Endodermal cell (in vitro differentiated cells): Measurements from ENCODE around the gene IRX6. TPM values are rescaled to one million over a fixed set of nuclear protein-coding genes. Genes with fewer than 3 reads are reported as not detected.

ENCODE experiments used
- DNase-seq: peaks from one replicate; pipeline ENCODE4 v3.0.0-alpha.2; 2017
- H3K27ac ChIP-seq: 2 replicates; pipeline ENCODE4 v1.5.1; 2013; ENCODE audit warnings: mild to moderate bottlenecking, low read depth, low read length, moderate library complexity
- H3K27me3 ChIP-seq: 2 replicates; pipeline ENCODE4 v1.6.1; 2013; ENCODE audit warnings: mild to moderate bottlenecking, low read length, moderate library complexity; ENCODE audit not compliant: insufficient read depth, control insufficient read depth, poor library complexity, severe bottlenecking
- H3K36me3 ChIP-seq: 2 replicates; pipeline ENCODE4 v1.7.0; 2013; ENCODE audit warnings: mild to moderate bottlenecking, low read length, moderate library complexity; ENCODE audit not compliant: control insufficient read depth, insufficient read depth
- H3K4me1 ChIP-seq: one replicate; pipeline ENCODE4 v1.7.0; 2013; ENCODE audit warnings: low read length; ENCODE audit not compliant: control insufficient read depth, insufficient read depth
- H3K4me3 ChIP-seq: 2 replicates; pipeline ENCODE4 v1.5.1; 2013; ENCODE audit warnings: mild to moderate bottlenecking, low read length, moderate library complexity
- H3K9ac ChIP-seq: 2 replicates; pipeline ENCODE4 v1.6.1; 2013; ENCODE audit warnings: mild to moderate bottlenecking, low read length, moderate library complexity; ENCODE audit not compliant: poor library complexity, severe bottlenecking; ENCODE audit errors: extremely low read depth
- H3K9me3 ChIP-seq: 2 replicates; pipeline ENCODE4 v1.6.1; 2013; ENCODE audit warnings: mild to moderate bottlenecking, low read length, moderate library complexity; ENCODE audit not compliant: control insufficient read depth
- H3K27ac Mint-ChIP-seq: 2 replicates; pipeline ENCODE4 v1.8.0; 2020; ENCODE audit warnings: mixed read lengths
- H3K27me3 Mint-ChIP-seq: 2 replicates; pipeline ENCODE4 v1.8.0; 2021; ENCODE audit warnings: mild to moderate bottlenecking, mixed read lengths; ENCODE audit not compliant: insufficient read depth
- H3K36me3 Mint-ChIP-seq: 2 replicates; pipeline ENCODE4 v1.8.0; 2020; ENCODE audit warnings: low read depth, mixed read lengths
- H3K4me1 Mint-ChIP-seq: 2 replicates; pipeline ENCODE4 v1.8.0; 2020; ENCODE audit warnings: mixed read lengths
- H3K4me3 Mint-ChIP-seq: 2 replicates; pipeline ENCODE4 v1.8.0; 2020; ENCODE audit warnings: mild to moderate bottlenecking, moderate library complexity, mixed read lengths
- H3K9me3 Mint-ChIP-seq: 2 replicates; pipeline ENCODE4 v1.8.0; 2020; ENCODE audit warnings: mild to moderate bottlenecking, mixed read lengths
- WGBS, 2 experiments: methylation state at CpG; one replicate each; pipeline versions ENCODE4 v1.1.5 to v1.1.7; 2013; ENCODE audit warnings: missing lambda C conversion rate in 2 of 2, mixed read lengths in 1 of 2; ENCODE audit not compliant: insufficient coverage in 1 of 2, insufficient read length in 1 of 2; 5-methylcytosine and 5-hydroxymethylcytosine counted together
- total RNA-seq, 2 donors: library from RNA; stranded (reverse); fragmentation: NEBNext Ultra II Directional in 1 of 2; extraction: Animal tissue kit (Norgen Biotek cat#: 25700) in 1 of 2; gene quantifications; 2 replicates in 1 of 2; 3 replicates in 1 of 2; pipeline ENCODE4 v1.2.1, GENCODE V29; 2021
- TF ChIP-seq, protein P1 (sequence below): fragments of 200-600 bp; sonication (generic); conservative IDR thresholded peaks from 2 replicates; pipeline ENCODE4 v1.5.0; 2021; ENCODE audit warnings: antibody characterized with exemption, mild to moderate bottlenecking

Gene IRX6
- total RNA-seq, 2 donors from 2014 or later, result 0.55 to 1.1 TPM

GRCh38 chr16:55280587-55280986 lies 43.4 kb upstream of the IRX6 start:
- 20 to 87% methylated on average over 1 to 4 of the region's 4 CpGs for WGBS, 2 experiments
- H3K4me1 ChIP-seq, result no peaks in the 10 kb centered on the region

DNA sequence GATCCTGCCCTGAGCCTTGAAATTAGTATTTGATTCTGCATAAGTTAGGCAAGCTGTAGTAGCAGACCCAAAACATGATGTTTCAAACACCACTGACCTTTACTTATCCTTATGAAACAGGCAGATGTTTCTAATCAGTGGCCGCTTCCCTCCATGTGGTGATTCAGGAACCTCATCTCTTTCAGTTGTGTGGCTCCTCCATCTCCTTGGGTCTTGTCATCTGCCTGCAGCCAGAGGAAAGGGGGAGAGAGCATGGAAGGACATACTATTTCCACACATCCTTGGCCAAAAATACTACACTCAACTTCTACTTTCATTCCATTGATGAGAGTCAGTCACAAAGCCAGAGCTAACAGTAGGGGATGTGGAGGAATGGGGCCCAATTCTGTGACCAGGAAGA lies 41.6 kb upstream of the IRX6 start:
- Histone ChIP-seq H3K4me1 (no peaks in the 10 kb centered on the region), H3K27me3 (peaks cover 12% of the 10 kb centered on the region), H3K9ac (no peak overlapping the region), H3K9me3 (no peaks in the 10 kb centered on the region), H3K27ac (no peak overlapping the region), H3K4me3 (no peak overlapping the region), H3K36me3 (no peaks in the 10 kb centered on the region)
- WGBS, 2 experiments, result 29% methylated on average over 1 of the region's 1 CpG; no CpG with 5 or more reads in 1 of the 2 experiments
- no peaks in the 10 kb centered on the region for H3K36me3 Mint-ChIP-seq
- H3K4me1 Mint-ChIP-seq, result peaks cover 3% of the 10 kb centered on the region
- H3K27me3 Mint-ChIP-seq, result peaks cover 1% of the 10 kb centered on the region
- peaks cover 3% of the 10 kb centered on the region for H3K9me3 Mint-ChIP-seq
- TF ChIP-seq, protein P1, sequence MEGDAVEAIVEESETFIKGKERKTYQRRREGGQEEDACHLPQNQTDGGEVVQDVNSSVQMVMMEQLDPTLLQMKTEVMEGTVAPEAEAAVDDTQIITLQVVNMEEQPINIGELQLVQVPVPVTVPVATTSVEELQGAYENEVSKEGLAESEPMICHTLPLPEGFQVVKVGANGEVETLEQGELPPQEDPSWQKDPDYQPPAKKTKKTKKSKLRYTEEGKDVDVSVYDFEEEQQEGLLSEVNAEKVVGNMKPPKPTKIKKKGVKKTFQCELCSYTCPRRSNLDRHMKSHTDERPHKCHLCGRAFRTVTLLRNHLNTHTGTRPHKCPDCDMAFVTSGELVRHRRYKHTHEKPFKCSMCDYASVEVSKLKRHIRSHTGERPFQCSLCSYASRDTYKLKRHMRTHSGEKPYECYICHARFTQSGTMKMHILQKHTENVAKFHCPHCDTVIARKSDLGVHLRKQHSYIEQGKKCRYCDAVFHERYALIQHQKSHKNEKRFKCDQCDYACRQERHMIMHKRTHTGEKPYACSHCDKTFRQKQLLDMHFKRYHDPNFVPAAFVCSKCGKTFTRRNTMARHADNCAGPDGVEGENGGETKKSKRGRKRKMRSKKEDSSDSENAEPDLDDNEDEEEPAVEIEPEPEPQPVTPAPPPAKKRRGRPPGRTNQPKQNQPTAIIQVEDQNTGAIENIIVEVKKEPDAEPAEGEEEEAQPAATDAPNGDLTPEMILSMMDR, result no peak
- no peak overlapping the region for H3K27ac Mint-ChIP-seq
- no peak for DNase-seq
- H3K4me3 Mint-ChIP-seq, result no peak overlapping the region

More at GRCh38 chr16:55280587-55280986, 43.4 kb upstream of the IRX6 start:
- H3K4me1 Mint-ChIP-seq, result peaks cover 3% of the 10 kb centered on the region
- no peaks in the 10 kb centered on the region for H3K9me3 Mint-ChIP-seq
- no peak for DNase-seq
- H3K27me3 ChIP-seq, result peaks cover 12% of the 10 kb centered on the region
- no peak overlapping the region for H3K4me3 Mint-ChIP-seq
- H3K36me3 ChIP-seq, result no peaks in the 10 kb centered on the region
- no peak overlapping the region for H3K4me3 ChIP-seq
- no peak overlapping the region for H3K27ac ChIP-seq
- TF ChIP-seq, protein P1, result no peak
- peaks cover 3% of the 10 kb centered on the region for H3K27me3 Mint-ChIP-seq
- no peak overlapping the region for H3K9ac ChIP-seq
- H3K36me3 Mint-ChIP-seq, result no peaks in the 10 kb centered on the region
- no peak overlapping the region for H3K27ac Mint-ChIP-seq
- H3K9me3 ChIP-seq, result no peaks in the 10 kb centered on the region

- no peak overlapping the region for H3K27ac Mint-ChIP-seq
- H3K4me1 Mint-ChIP-seq, result peaks cover 3% of the 10 kb centered on the region
- H3K4me1 ChIP-seq, result no peaks in the 10 kb centered on the region
- H3K36me3 ChIP-seq, result no peaks in the 10 kb centered on the region
- TF ChIP-seq, protein P1, result no peak
- H3K27me3 ChIP-seq, result peaks cover 12% of the 10 kb centered on the region
- no peak for DNase-seq
- H3K9me3 ChIP-seq, result peaks cover 8% of the 10 kb centered on the region
- no peak overlapping the region for H3K9ac ChIP-seq
- 87 to 93% methylated on average over 7 to 12 of the region's 12 CpGs for WGBS, 2 experiments
- H3K27ac ChIP-seq, result no peak overlapping the region
- H3K9me3 Mint-ChIP-seq, result peaks cover 17% of the 10 kb centered on the region
- peaks cover 2% of the 10 kb centered on the region for H3K27me3 Mint-ChIP-seq
- H3K4me3 Mint-ChIP-seq, result no peak overlapping the region
- H3K4me3 ChIP-seq, result no peak overlapping the region
- no peaks in the 10 kb centered on the region for H3K36me3 Mint-ChIP-seq
Observed at GRCh38 chr16:55283812-55284717, 39.9 kb upstream of the IRX6 start.
